T-helper 2 cell (primary cell): Measurements from ENCODE around the gene CHST11.

ENCODE experiments used
- DNase-seq, 5 experiments: peaks; one replicate each; pipeline versions ENCODE4 v3.0.0 to v3.0.0-alpha.2; 2012 to 2022

CHST11 gene

DNA sequence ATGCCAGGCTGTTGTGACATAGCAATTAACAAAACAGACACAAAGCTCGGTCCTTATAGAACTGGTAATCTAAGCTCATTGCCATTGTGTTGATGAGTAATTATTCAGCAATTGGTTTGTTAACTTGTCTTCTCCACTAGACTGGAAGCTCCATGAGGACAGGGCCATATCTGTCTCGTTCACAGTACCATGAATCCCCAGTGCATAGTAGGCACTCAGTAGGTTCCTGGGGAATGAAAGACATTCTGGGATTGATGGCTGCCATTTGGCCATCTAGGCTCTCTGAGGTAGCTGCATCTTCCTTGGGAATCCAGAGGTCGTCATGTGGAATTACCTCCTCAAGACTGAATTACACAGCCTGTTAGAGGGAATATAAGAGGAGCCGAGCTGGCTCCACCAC lies 177.3 kb downstream of the CHST11 start:
- DNase-seq = no peak

GRCh38 chr12:104634852-104635251 lies 178.1 kb downstream of the CHST11 start:
- no peak for DNase-seq

DNA sequence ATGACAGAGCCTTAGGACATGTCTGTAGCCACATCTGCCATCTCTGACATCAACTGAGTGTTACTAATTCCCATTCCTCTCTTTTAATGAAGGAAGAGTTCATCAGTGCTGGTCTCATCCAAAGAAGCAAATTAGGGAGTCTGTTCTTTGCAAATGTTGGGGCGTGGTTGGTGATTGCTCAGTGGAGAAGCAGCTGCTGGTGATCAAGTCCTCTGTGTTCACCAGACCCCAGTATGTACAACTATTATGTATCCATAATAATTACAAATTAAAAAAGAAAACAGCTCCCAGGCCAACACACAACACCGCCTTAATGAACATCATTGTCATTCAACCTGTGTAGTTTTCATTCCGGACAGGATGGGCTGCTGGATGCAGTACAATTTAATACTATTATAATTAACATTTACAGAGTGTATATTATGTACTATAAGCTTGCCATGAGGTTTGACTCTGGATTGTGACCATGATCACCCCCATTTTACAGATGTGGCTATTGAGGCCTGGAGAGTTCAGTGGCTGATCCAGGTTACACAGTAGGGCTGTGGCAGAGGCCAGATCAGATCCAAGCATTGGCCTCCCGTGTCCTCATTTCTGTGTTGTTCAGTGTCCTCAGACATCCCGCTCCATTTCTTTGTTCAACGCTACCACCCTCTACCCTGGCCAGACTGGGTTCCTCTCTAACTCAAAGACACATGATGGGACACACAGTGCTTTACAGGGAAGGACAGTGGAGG lies 179.0 kb downstream of the CHST11 start:
- DNase-seq = no peak

DNA sequence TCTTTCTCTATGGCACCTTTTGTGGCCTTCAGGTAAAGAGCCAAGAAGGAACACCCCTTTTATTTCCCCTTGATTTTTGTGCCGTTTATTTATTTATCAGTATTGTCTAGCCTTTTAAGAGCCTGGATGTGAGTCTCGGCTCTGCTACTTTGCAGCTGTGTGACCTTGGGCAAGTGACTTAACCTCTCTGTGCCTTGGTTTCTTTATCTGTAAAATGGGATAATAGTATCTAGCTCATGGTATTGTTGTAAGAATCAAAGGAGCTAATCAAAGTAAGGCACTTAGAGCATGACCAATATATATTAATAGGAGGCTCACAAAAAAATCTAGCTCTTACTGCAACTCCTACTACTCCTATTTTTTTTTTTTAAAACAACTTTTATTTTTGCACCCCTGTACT lies 179.7 kb downstream of the CHST11 start:
- no peak for DNase-seq

GRCh38 chr12:104637604-104638003 lies 180.9 kb downstream of the CHST11 start:
- DNase-seq = no peak

DNA sequence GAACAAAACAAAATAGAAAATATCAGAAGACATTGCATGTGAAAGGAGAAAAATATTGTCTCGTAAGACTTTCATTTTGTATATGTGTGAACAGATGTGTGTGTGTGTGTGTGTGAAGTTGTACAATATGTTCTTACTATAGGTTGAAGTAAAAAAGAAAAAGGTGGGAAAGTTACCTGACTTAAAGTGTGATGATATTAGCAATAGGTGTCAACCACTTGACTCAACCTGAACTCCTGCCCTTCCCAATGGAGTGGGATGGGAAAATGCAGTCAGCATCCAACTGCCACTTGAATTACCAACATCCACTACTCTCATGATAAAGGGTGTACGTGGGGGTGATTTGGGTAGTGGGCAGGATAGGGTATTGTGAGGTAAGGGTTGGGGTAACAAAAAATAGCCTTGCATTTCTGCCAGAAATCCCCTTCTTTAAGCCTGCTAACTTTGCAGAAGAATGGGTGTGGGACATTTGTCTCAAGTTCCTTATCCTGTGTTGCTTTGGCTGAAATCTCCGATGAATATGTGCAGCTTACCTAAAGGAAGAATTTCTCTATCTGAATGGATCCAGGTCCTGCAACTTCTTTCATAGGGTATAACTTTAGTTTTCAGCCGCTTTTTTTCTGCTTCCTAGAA lies 181.6 kb downstream of the CHST11 start:
- no peak for DNase-seq

GRCh38 chr12:104638851-104639240 lies 182.1 kb downstream of the CHST11 start:
- DNase-seq = no peak

- no peak for DNase-seq
Observed at GRCh38 chr12:104640956-104641355, 184.2 kb downstream of the CHST11 start.

- DNase-seq = no peak
Observed at GRCh38 chr12:104641862-104642261, 185.1 kb downstream of the CHST11 start.

DNA sequence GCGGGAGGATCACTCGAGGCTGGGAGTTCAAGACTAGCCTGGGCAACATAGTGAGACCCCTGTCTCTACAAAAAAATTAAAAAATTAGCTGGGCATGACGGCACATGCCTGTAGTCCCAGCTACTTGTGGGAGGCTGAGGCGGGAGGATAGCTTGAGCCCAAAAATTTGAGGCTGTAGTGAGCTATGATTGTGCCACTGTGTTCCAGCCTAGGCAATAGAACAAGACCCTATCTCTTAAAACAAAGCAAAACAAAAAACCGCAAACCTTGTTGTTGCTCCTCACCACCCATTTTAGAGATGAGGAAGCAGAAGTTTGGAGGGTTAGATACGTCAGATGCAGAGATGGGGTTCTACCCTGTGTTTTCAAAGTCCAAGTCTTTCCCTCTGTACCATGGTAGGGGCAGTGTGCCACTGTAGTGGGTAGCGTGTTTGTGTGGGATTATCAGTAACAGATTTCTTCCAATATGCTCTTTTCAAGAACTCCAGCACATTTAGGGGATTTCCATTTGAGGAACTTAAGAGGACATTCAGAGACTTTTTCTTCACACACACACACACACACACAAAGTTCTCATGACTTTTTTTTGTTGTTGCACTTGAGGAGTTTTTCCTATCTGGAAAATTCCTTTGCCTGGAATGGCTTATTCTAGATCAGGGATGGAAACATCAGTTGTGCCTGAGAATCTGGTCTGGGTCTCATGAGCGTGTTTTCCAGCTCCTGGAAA lies 186.5 kb downstream of the CHST11 start:
- DNase-seq = peak in 1 of 5 experiments; percentile 64

GRCh38 chr12:104643819-104644669 lies 187.3 kb downstream of the CHST11 start:
- peak in 1 of 5 experiments; percentile 17 for DNase-seq

DNA sequence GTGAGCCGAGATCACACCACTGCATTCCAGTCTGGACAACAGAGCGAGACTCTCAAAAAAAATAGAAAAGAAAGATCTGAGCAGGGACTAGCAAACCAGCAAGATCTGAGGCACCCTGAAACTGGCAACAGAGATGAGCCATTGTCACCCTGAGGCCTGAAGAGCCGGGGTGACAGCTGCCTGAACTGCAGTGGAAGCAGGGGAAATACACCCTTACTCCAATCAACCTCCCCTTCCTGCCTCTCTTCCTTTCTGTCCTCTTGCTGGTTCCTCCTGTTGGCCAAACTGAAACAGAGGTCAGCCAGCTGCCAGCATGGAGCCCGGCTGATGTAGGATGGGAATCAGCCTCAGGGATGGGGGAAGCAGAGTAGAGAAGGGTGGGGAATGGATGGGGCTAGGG lies 192.0 kb downstream of the CHST11 start:
- no peak for DNase-seq

DNA sequence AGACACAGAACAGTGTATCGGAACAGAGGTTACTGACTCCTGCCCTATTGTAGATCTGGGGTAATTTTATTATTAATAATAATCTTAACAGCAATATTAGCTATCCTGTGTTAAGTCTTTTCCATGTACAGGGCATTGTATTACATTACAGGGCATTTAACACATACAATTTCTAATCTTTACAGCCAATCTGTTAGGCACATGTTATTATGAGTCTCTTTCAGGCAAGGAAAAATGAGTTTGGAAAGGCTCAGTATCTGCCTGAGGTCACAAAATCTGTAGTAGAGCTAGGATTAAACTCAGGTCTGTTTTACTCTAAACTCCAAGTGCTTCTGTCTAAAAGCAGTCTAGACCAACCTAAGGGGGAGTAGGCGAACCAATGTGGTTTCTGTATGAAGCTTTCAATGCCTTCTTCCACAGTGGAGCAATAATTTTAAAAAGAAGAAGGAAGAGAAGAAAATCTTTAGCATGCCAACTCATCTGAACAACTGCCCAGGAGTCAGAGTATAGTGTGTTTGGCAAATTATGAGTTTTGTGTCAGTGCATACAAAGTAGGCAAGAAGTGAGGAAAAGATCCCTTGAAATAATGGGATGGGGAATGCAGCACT lies 192.6 kb downstream of the CHST11 start:
- no peak for DNase-seq

- DNase-seq = no peak
Observed at GRCh38 chr12:104649921-104650320, 193.2 kb downstream of the CHST11 start.

GRCh38 chr12:104650541-104650940 lies 193.8 kb downstream of the CHST11 start:
- DNase-seq = no peak

GRCh38 chr12:104651811-104652210 lies 195.1 kb downstream of the CHST11 start:
- DNase-seq = no peak

GRCh38 chr12:104652358-104652757 lies 195.6 kb downstream of the CHST11 start:
- DNase-seq = no peak

DNA sequence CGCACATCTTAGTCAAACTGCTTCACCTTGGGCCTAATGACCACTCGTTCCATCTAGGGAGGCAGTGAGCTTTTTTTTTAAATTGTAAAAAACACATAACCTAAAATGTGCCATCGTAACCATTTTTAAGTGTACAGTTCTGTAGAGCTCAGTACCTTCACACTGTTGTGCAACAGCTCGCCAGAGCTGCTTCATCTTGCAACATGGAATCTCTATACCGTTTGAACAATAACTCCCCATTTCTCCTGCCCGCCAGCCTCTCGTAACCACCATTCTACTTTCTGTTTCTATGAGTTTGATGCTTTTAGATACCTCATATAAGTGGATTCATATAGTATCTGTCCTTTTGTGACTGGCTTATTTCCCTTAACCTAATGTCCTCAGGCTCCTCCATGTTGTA lies 196.2 kb downstream of the CHST11 start:
- no peak for DNase-seq

DNA sequence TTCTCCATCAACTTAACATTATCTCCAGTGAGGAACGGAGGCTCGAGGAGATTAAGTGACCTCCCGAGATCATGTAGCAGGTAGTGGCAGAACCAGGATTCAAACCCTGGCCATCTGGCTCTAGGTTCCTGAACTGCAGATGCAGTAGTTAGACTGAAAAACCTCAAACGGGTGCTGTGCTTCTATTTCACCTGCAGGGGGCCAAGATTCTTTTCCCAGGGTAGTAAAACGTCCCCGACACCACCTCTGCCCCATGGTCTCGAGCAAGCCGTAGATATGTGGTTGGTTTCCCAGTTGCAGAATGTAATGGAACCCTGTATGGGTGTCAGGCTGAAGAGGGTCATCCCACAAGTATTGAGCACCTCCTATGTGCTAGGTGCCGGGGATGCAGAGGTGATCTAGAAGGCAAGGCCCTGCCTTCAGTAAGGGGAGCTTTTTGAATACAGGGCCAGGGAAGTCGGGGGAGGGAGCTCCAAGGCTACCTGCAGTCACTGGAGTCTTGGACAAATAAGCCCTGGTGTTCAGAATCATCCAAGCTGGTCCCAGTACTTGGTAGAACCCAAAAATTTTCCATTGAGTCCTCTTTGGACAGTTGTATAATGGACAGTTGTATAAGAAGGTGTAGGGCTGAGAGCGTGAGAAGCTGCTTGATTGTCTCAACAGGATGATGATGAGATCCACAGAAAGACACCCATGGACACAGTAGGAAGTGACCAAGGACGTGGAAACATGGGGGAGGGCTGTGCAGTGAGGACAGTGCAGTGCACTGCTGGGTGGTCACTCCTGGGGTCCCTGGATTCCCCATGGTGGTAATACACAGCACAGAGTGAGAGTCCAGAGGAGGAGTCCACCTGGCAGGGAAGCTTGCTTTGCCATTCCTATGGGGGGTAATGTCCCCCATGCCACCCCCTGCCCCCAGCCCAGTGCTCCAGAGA lies 197.2 kb downstream of the CHST11 start:
- DNase-seq = peak in 1 of 5 experiments; percentile 33

DNA sequence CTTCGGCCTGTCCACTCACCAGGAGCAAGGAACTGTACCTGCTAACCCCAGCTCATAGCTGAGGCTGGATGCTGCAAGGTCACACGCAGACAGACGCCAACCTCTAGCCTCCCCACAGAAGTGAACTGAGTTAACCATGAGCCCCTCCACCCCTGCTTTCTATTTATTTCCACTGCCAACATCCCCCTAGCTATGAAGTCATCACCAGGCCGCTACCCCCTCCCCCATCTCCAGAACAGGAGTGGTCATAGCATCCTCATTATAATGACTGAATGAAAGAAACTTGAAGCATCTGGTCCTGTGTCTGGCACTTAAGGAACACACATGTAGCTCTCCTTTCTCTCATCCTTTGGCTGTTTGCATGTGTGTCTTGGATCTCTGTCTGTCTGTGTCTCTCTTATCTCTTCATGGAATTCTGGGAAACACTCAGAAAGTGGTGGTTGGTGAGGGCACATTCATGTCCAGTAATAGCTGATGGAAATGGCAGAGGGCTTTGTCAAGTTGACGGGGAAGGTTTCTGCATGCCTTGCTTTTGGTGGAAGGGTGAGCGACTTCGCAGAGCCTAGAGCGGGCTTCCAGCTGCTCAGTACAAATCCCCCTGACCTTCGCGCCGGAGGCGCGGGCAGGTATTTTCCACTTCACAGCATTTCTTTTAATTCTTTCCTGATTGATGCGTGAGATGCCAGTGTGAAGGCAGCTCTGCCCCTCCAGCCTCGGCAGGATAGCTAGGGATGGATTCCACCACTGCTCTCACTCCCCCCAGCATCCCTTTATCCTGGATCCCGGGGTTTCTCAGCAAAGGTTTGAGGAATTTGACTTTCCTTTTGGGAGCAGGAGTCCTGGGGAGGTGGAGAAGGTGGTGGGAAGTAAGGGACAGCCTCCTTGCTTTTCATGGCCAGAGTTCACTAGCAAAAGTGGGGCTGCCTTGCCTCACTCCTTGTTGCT lies 198.2 kb downstream of the CHST11 start:
- no peak for DNase-seq
